Endodermal cell (in vitro differentiated cells): ENCODE measurements around the gene RGPD3. TPM values are rescaled to one million over a fixed set of nuclear protein-coding genes. Genes with fewer than 3 reads are reported as not detected.

Experiments used
- DNase-seq: peaks from one replicate; pipeline ENCODE4 v3.0.0-alpha.2; 2017
- H3K27ac ChIP-seq: 2 replicates; pipeline ENCODE4 v1.5.1; 2013; ENCODE audit warnings: mild to moderate bottlenecking, low read depth, low read length, moderate library complexity
- H3K27me3 ChIP-seq: 2 replicates; pipeline ENCODE4 v1.6.1; 2013; ENCODE audit warnings: mild to moderate bottlenecking, low read length, moderate library complexity; ENCODE audit not compliant: insufficient read depth, control insufficient read depth, poor library complexity, severe bottlenecking
- H3K36me3 ChIP-seq: 2 replicates; pipeline ENCODE4 v1.7.0; 2013; ENCODE audit warnings: mild to moderate bottlenecking, low read length, moderate library complexity; ENCODE audit not compliant: control insufficient read depth, insufficient read depth
- H3K4me1 ChIP-seq: one replicate; pipeline ENCODE4 v1.7.0; 2013; ENCODE audit warnings: low read length; ENCODE audit not compliant: control insufficient read depth, insufficient read depth
- H3K4me3 ChIP-seq: 2 replicates; pipeline ENCODE4 v1.5.1; 2013; ENCODE audit warnings: mild to moderate bottlenecking, low read length, moderate library complexity
- H3K9ac ChIP-seq: 2 replicates; pipeline ENCODE4 v1.6.1; 2013; ENCODE audit warnings: mild to moderate bottlenecking, low read length, moderate library complexity; ENCODE audit not compliant: poor library complexity, severe bottlenecking; ENCODE audit errors: extremely low read depth
- H3K9me3 ChIP-seq: 2 replicates; pipeline ENCODE4 v1.6.1; 2013; ENCODE audit warnings: mild to moderate bottlenecking, low read length, moderate library complexity; ENCODE audit not compliant: control insufficient read depth
- H3K27ac Mint-ChIP-seq: 2 replicates; pipeline ENCODE4 v1.8.0; 2020; ENCODE audit warnings: mixed read lengths
- H3K27me3 Mint-ChIP-seq: 2 replicates; pipeline ENCODE4 v1.8.0; 2021; ENCODE audit warnings: mild to moderate bottlenecking, mixed read lengths; ENCODE audit not compliant: insufficient read depth
- H3K36me3 Mint-ChIP-seq: 2 replicates; pipeline ENCODE4 v1.8.0; 2020; ENCODE audit warnings: low read depth, mixed read lengths
- H3K4me1 Mint-ChIP-seq: 2 replicates; pipeline ENCODE4 v1.8.0; 2020; ENCODE audit warnings: mixed read lengths
- H3K4me3 Mint-ChIP-seq: 2 replicates; pipeline ENCODE4 v1.8.0; 2020; ENCODE audit warnings: mild to moderate bottlenecking, moderate library complexity, mixed read lengths
- H3K9me3 Mint-ChIP-seq: 2 replicates; pipeline ENCODE4 v1.8.0; 2020; ENCODE audit warnings: mild to moderate bottlenecking, mixed read lengths
- WGBS, 2 experiments: methylation state at CpG; one replicate each; pipeline versions ENCODE4 v1.1.5 to v1.1.7; 2013; ENCODE audit warnings: missing lambda C conversion rate in 2 of 2, mixed read lengths in 1 of 2; ENCODE audit not compliant: insufficient coverage in 1 of 2, insufficient read length in 1 of 2; 5-methylcytosine and 5-hydroxymethylcytosine counted together
- total RNA-seq, 2 donors: library from RNA; stranded (reverse); fragmentation: NEBNext Ultra II Directional in 1 of 2; extraction: Animal tissue kit (Norgen Biotek cat#: 25700) in 1 of 2; gene quantifications; 2 replicates in 1 of 2; 3 replicates in 1 of 2; pipeline ENCODE4 v1.2.1, GENCODE V29; 2021
- TF ChIP-seq, protein P1 (sequence below): fragments of 200-600 bp; sonication (generic); conservative IDR thresholded peaks from 2 replicates; pipeline ENCODE4 v1.5.0; 2021; ENCODE audit warnings: antibody characterized with exemption, mild to moderate bottlenecking

The RGPD3 gene
- total RNA-seq, 2 donors from 2014 or later: 0.49 to 0.59 TPM

DNA sequence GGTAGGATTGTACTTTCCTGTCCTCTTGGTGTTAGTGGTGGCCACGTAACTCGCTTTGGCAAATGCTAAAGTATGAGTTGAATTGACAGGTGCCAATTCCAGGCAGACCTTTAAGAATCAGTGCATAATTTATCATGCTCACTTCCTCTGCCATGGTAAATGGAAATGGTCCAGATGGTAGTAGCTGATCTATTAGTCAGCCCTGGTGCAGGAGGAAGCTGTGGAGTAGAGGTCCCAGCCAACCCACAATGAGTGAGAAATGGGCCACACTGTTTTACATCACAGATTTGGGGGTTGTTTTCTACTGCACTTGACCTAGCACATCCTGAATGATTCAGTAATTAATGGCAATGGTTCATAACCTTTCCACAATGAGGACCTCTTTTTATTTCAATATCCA, 104.4 kb downstream of the RGPD3 start:
- H3K4me1 ChIP-seq: no peaks in the 10 kb centered on the region
- peaks cover 5% of the 10 kb centered on the region for H3K9me3 ChIP-seq
- H3K4me1 Mint-ChIP-seq: peaks cover 2% of the 10 kb centered on the region
- H3K36me3 Mint-ChIP-seq: no peaks in the 10 kb centered on the region
- TF ChIP-seq, protein P1, sequence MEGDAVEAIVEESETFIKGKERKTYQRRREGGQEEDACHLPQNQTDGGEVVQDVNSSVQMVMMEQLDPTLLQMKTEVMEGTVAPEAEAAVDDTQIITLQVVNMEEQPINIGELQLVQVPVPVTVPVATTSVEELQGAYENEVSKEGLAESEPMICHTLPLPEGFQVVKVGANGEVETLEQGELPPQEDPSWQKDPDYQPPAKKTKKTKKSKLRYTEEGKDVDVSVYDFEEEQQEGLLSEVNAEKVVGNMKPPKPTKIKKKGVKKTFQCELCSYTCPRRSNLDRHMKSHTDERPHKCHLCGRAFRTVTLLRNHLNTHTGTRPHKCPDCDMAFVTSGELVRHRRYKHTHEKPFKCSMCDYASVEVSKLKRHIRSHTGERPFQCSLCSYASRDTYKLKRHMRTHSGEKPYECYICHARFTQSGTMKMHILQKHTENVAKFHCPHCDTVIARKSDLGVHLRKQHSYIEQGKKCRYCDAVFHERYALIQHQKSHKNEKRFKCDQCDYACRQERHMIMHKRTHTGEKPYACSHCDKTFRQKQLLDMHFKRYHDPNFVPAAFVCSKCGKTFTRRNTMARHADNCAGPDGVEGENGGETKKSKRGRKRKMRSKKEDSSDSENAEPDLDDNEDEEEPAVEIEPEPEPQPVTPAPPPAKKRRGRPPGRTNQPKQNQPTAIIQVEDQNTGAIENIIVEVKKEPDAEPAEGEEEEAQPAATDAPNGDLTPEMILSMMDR: no peak
- H3K36me3 ChIP-seq: no peaks in the 10 kb centered on the region
- H3K4me3 Mint-ChIP-seq: no peak overlapping the region
- no peaks in the 10 kb centered on the region for H3K27me3 Mint-ChIP-seq
- H3K4me3 ChIP-seq: no peak overlapping the region
- DNase-seq: no peak
- H3K27ac ChIP-seq: no peak overlapping the region
- peaks cover 3% of the 10 kb centered on the region for H3K9me3 Mint-ChIP-seq
- H3K9ac ChIP-seq: no peak overlapping the region
- 88 to 92% methylated on average over 2 of the region's 2 CpGs for WGBS, 2 experiments
- H3K27me3 ChIP-seq: no peaks in the 10 kb centered on the region
- no peak overlapping the region for H3K27ac Mint-ChIP-seq

DNA sequence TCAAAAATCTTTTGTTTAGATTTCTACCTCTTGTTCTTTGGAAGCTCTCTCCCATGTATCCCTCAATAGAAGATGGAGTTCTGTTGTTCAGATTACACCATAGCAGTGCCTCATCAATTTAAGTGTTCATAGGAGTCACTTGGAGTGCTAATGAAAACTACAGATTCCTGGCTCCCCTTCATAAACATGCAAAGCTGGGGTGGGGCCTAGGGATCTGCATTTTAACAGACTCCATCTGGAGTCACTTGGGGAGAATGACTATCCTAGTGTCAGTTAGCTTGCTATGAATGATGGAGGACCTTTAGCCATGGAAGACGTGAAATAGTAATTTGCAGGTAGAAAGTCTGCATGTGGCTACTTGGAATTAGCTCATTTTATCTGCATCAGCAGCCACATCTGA, 105.4 kb downstream of the RGPD3 start:
- TF ChIP-seq, protein P1: no peak
- DNase-seq: no peak
- Histone ChIP-seq H3K4me3 (no peak overlapping the region), H3K27me3 (no peaks in the 10 kb centered on the region), H3K27ac (no peak overlapping the region), H3K9ac (no peak overlapping the region), H3K4me1 (no peaks in the 10 kb centered on the region), H3K36me3 (no peaks in the 10 kb centered on the region), H3K9me3 (peaks cover 5% of the 10 kb centered on the region)
- Mint-ChIP-seq H3K4me1 (peaks cover 3% of the 10 kb centered on the region), H3K27me3 (no peaks in the 10 kb centered on the region), H3K27ac (no peak overlapping the region), H3K4me3 (no peak overlapping the region), H3K9me3 (peaks cover 3% of the 10 kb centered on the region), H3K36me3 (no peaks in the 10 kb centered on the region)
- 0% methylated on average over 1 of the region's 1 CpG; no CpG with 5 or more reads in 1 of the 2 experiments for WGBS, 2 experiments

DNA sequence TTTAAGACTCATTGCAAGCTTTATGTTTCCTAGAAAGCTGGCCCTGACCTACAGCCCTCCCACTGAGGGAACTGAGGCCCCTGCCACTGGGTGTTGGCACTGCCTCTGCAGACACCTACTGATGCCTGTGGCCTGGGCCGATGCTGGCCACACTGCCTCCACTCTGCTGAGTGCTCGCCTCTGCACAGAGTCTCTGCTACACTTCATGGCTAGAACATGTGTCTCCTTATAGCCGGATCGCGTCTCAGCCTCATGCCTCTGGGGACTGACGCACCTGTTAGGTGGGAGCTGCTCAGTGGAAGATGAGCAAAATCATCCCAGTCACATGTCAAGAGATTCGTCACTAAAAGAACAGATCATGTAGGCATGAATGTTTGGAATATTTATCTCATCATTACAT, 108.7 kb downstream of the RGPD3 start:
- Mint-ChIP-seq H3K36me3 (no peaks in the 10 kb centered on the region), H3K27ac (no peak overlapping the region)

More for the DNA sequence above, 108.7 kb downstream of the RGPD3 start:
- H3K27me3 ChIP-seq: no peaks in the 10 kb centered on the region
- H3K9me3 ChIP-seq: peaks cover 5% of the 10 kb centered on the region
- H3K27ac ChIP-seq: no peak overlapping the region
- no peak for DNase-seq
- peaks cover 7% of the 10 kb centered on the region for H3K4me1 ChIP-seq
- 92 to 93% methylated on average over 6 to 7 of the region's 7 CpGs for WGBS, 2 experiments
- Mint-ChIP-seq H3K27me3 (no peaks in the 10 kb centered on the region), H3K9me3 (no peaks in the 10 kb centered on the region), H3K4me3 (no peak overlapping the region), H3K4me1 (peaks cover 10% of the 10 kb centered on the region)
- no peak overlapping the region for H3K4me3 ChIP-seq
- H3K36me3 ChIP-seq: no peaks in the 10 kb centered on the region
- H3K9ac ChIP-seq: no peak overlapping the region
- TF ChIP-seq, protein P1: no peak
